K562 (cell line): ENCODE measurements around the gene RABGAP1L. TPM values are rescaled to one million over a fixed set of nuclear protein-coding genes. Genes with fewer than 3 reads are reported as not detected.

Experiments
- ARHGAP35 ChIP-seq: fragments of 450-650 bp; IDR thresholded peaks from 2 replicates; pipeline ENCODE4 v1.6.1; 2018; ENCODE audit not compliant: partially characterized antibody
- CBFA2T2 ChIP-seq: fragments of 450-650 bp; conservative IDR thresholded peaks from 2 replicates; pipeline ENCODE4 v1.6.1; 2017; ENCODE audit warnings: mild to moderate bottlenecking
- CBFA2T3 ChIP-seq: fragments of 450-650 bp; IDR thresholded peaks from 2 replicates; pipeline ENCODE4 v1.6.1; 2017
- CBX3 ChIP-seq, 2 experiments: IDR thresholded peaks; 1 replicate in 1 of 2; 2 replicates in 1 of 2; pipeline ENCODE4 v1.6.1; 2012; ENCODE audit warnings: inconsistent platforms in 2 of 2, low read length in 2 of 2, borderline replicate concordance in 1 of 2, control low read depth in 1 of 2
- DMBX1 ChIP-seq: fragments of 250-450 bp; sonication (Bioruptor Pico); IDR thresholded peaks from 2 replicates; pipeline ENCODE4 v1.8.0; 2022; ENCODE audit warnings: inconsistent platforms, mild to moderate bottlenecking, moderate library complexity, borderline replicate concordance
- ERF ChIP-seq: fragments of 450-650 bp; formaldehyde crosslinking; IDR thresholded peaks from 2 replicates; pipeline ENCODE4 v1.4.0; 2020; ENCODE audit warnings: mild to moderate bottlenecking, mixed read lengths
- GABPB2 ChIP-seq: fragments of 250-450 bp; sonication (Bioruptor Pico); conservative IDR thresholded peaks from 2 replicates; pipeline ENCODE4 v1.5.1; 2021; ENCODE audit warnings: mild to moderate bottlenecking
- JUND ChIP-seq, 2 experiments: IDR thresholded peaks; 2 replicates in 1 of 2; 3 replicates in 1 of 2; pipeline ENCODE4 v1.6.1; 2011; ENCODE audit warnings: borderline replicate concordance in 2 of 2, low read depth in 2 of 2, low read length in 2 of 2, improper control_type of control experiment in 1 of 2, missing biosample characterization in 1 of 2, missing genetic modification characterization in 1 of 2, missing genetic modification reagents in 1 of 2
- MTA2 ChIP-seq: fragments of 450-650 bp; IDR thresholded peaks from 2 replicates; pipeline ENCODE4 v1.6.1; 2016; ENCODE audit warnings: low read depth
- NCOR1 ChIP-seq: fragments of 450-650 bp; IDR thresholded peaks from 2 replicates; pipeline ENCODE4 v1.6.1; 2016; ENCODE audit warnings: mild to moderate bottlenecking, moderate library complexity
- POLR2AphosphoS2 ChIP-seq: IDR thresholded peaks from 2 replicates; pipeline ENCODE4 v1.6.1; 2012; ENCODE audit warnings: low read length, improper control_type of control experiment
- TAL1 ChIP-seq: fragments of 450-650 bp; IDR thresholded peaks from 2 replicates; pipeline ENCODE4 v1.6.1; 2016; ENCODE audit warnings: mild to moderate bottlenecking
- ZNF197 ChIP-seq: fragments of 200-800 bp; sonication (Bioruptor generic); IDR thresholded peaks from 2 replicates; pipeline ENCODE4 v1.6.1; 2016; ENCODE audit warnings: low read depth, missing genetic modification characterization, missing compliant biosample characterization
- ZNF444 ChIP-seq: fragments of 250-450 bp; sonication (Bioruptor Pico); IDR thresholded peaks from 2 replicates; pipeline ENCODE4 v1.4.0; 2020; ENCODE audit warnings: mild to moderate bottlenecking, moderate library complexity
- ZSCAN32 ChIP-seq: fragments of 450-650 bp; formaldehyde crosslinking; IDR thresholded peaks from 2 replicates; pipeline ENCODE4 v1.4.0; 2020; ENCODE audit warnings: mild to moderate bottlenecking, moderate library complexity
- polyA plus RNA-seq, 8 experiments: library from polyadenylated mRNA; depleted of rRNA in 4 of 8; stranded (reverse) in 5 of 8; unstranded in 3 of 8; fragments of >200 nt; fragmentation: Nextera tagmentation in 2 of 8; fragmentation: Illumina TruSeq in 1 of 8; extraction: Ambion mirVana in 2 of 8; extraction: Trizol in 1 of 8; gene quantifications; 2 replicates each; pipeline versions ENCODE4 v1.2.1 to v1.2.3, GENCODE V29; 2011 to 2014; ENCODE audit warnings: inconsistent platforms in 1 of 8, missing spikeins in 1 of 8
- total RNA-seq, 7 experiments: library from RNA; depleted of rRNA in 6 of 7; stranded (reverse); fragments of >200 nt in 6 of 7; fragmentation: Illumina TruSeq in 2 of 7; extraction: Trizol in 2 of 7; gene quantifications; 2 replicates each; pipeline versions ENCODE4 v1.2.1 to v1.2.3, GENCODE V29; 2011 to 2021; ENCODE audit warnings: low replicate concordance in 1 of 7
- TF ChIP-seq, protein P1 (sequence below), 2 experiments: fragments of 450-650 bp; conservative IDR thresholded peaks; 2 replicates each; pipeline ENCODE4 v1.6.1; 2017; ENCODE audit warnings: mild to moderate bottlenecking in 2 of 2, moderate library complexity in 2 of 2
- TF ChIP-seq, protein P2 (sequence below): sonication (generic); IDR thresholded peaks from 2 replicates; pipeline ENCODE4 v1.6.1; 2016
- TF ChIP-seq, protein P3 (sequence below), 2 experiments: fragments of 200-800 bp in 1 of 2; sonication (Bioruptor generic) in 1 of 2; sonication (generic) in 1 of 2; formaldehyde crosslinking in 1 of 2; IDR thresholded peaks in 1 of 2; conservative IDR thresholded peaks in 1 of 2; 2 replicates each; pipeline versions ENCODE4 v1.5.0 to v1.6.1; 2016 to 2020; ENCODE audit warnings: missing compliant biosample characterization in 1 of 2, missing genetic modification characterization in 1 of 2, missing genetic modification reagents in 1 of 2
- TF ChIP-seq, protein P4 (sequence below), 2 experiments: fragments of 150-350 bp in 1 of 2; IDR thresholded peaks; 2 replicates each; pipeline ENCODE4 v1.6.1; 2012 to 2016; ENCODE audit warnings: low read depth in 2 of 2, low read length in 2 of 2, mild to moderate bottlenecking in 1 of 2, moderate library complexity in 1 of 2
- TF ChIP-seq, protein P5 (sequence below): IDR thresholded peaks from 3 replicates; pipeline ENCODE4 v1.6.1; 2011; ENCODE audit warnings: borderline replicate concordance, mild to moderate bottlenecking; ENCODE audit not compliant: insufficient read length, insufficient read depth

The RABGAP1L gene
- total and polyA plus RNA-seq, 9 of the 15 experiments (the other 6 are each of a cell fraction or from before 2014, with no cell fraction given) = 16.5 to 44.9 (median 26.7) TPM

DNA sequence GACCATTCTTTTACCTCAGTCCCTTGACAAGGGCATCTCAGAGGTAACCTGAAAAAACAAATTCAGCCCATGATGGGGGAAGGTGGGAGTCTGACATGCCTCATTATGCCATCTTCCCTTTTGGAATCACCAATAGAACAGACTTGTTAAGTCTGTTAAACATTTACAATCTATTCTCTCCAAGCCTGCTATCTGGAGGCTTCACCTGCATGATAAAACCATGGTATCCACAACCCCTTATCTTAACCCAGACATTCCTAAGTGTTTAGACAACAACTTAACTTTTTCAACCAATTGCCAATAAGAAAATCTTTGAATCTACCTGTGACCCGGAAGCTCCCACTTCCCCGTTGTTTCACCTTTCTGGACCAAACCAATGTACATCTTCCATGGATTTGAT is 607.4 kb downstream of the RABGAP1L start (continued):
- TF ChIP-seq ARHGAP35 (no peak), ZNF197 (CRISPR knock-in tag) (no peak), MTA2 (peak; percentile 64; the same call in 1 of the 2 replicates), GABPB2 (CRISPR knock-in tag) (no peak), DMBX1 (no peak), NCOR1 (peak; percentile 78), ZNF444 (CRISPR knock-in tag) (no peak), CBFA2T2 (peak; percentile 84), CBFA2T3 (peak; percentile 91), JUND (IDR thresholded peaks at IDR 0.05; ENCODE audit: borderline replicate concordance, low read depth, low read length) (peak; percentile 17; the same call in 1 of the 2 replicates), JUND (tag; IDR thresholded peaks at IDR 0.05; ENCODE audit: borderline replicate concordance, low read depth, low read length) (no peak), ZSCAN32 (CRISPR knock-in tag) (no peak), TAL1 (peak; percentile 87), POLR2AphosphoS2 (no peak), ERF (no peak), CBX3 (IDR thresholded peaks at IDR 0.05; ENCODE audit: borderline replicate concordance in 1 of 2, low read length in 2 of 2) (no peak)
- TF ChIP-seq, protein P1, sequence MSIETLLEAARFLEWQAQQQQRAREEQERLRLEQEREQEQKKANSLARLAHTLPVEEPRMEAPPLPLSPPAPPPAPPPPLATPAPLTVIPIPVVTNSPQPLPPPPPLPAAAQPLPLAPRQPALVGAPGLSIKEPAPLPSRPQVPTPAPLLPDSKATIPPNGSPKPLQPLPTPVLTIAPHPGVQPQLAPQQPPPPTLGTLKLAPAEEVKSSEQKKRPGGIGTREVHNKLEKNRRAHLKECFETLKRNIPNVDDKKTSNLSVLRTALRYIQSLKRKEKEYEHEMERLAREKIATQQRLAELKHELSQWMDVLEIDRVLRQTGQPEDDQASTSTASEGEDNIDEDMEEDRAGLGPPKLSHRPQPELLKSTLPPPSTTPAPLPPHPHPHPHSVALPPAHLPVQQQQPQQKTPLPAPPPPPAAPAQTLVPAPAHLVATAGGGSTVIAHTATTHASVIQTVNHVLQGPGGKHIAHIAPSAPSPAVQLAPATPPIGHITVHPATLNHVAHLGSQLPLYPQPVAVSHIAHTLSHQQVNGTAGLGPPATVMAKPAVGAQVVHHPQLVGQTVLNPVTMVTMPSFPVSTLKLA (conservative IDR thresholded peaks at IDR 0.05) = no peak
- TF ChIP-seq, protein P2, sequence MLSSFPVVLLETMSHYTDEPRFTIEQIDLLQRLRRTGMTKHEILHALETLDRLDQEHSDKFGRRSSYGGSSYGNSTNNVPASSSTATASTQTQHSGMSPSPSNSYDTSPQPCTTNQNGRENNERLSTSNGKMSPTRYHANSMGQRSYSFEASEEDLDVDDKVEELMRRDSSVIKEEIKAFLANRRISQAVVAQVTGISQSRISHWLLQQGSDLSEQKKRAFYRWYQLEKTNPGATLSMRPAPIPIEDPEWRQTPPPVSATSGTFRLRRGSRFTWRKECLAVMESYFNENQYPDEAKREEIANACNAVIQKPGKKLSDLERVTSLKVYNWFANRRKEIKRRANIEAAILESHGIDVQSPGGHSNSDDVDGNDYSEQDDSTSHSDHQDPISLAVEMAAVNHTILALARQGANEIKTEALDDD = no peak
- TF ChIP-seq, protein P3, sequence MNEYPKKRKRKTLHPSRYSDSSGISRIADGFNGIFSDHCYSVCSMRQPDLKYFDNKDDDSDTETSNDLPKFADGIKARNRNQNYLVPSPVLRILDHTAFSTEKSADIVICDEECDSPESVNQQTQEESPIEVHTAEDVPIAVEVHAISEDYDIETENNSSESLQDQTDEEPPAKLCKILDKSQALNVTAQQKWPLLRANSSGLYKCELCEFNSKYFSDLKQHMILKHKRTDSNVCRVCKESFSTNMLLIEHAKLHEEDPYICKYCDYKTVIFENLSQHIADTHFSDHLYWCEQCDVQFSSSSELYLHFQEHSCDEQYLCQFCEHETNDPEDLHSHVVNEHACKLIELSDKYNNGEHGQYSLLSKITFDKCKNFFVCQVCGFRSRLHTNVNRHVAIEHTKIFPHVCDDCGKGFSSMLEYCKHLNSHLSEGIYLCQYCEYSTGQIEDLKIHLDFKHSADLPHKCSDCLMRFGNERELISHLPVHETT (CRISPR knock-in tag; conservative IDR thresholded peaks at IDR 0.05 in 1 of 2, IDR thresholded peaks at IDR 0.05 in 1 of 2) = no peak
- TF ChIP-seq, protein P4, sequence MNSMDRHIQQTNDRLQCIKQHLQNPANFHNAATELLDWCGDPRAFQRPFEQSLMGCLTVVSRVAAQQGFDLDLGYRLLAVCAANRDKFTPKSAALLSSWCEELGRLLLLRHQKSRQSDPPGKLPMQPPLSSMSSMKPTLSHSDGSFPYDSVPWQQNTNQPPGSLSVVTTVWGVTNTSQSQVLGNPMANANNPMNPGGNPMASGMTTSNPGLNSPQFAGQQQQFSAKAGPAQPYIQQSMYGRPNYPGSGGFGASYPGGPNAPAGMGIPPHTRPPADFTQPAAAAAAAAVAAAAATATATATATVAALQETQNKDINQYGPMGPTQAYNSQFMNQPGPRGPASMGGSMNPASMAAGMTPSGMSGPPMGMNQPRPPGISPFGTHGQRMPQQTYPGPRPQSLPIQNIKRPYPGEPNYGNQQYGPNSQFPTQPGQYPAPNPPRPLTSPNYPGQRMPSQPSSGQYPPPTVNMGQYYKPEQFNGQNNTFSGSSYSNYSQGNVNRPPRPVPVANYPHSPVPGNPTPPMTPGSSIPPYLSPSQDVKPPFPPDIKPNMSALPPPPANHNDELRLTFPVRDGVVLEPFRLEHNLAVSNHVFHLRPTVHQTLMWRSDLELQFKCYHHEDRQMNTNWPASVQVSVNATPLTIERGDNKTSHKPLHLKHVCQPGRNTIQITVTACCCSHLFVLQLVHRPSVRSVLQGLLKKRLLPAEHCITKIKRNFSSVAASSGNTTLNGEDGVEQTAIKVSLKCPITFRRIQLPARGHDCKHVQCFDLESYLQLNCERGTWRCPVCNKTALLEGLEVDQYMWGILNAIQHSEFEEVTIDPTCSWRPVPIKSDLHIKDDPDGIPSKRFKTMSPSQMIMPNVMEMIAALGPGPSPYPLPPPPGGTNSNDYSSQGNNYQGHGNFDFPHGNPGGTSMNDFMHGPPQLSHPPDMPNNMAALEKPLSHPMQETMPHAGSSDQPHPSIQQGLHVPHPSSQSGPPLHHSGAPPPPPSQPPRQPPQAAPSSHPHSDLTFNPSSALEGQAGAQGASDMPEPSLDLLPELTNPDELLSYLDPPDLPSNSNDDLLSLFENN (IDR thresholded peaks at IDR 0.05; ENCODE audit: low read depth in 2 of 2, low read length in 2 of 2) = 0 out of 4 replicates have a peak, but pooled peaks of 1 of the 2 experiments have one; percentile 47
- TF ChIP-seq, protein P5, sequence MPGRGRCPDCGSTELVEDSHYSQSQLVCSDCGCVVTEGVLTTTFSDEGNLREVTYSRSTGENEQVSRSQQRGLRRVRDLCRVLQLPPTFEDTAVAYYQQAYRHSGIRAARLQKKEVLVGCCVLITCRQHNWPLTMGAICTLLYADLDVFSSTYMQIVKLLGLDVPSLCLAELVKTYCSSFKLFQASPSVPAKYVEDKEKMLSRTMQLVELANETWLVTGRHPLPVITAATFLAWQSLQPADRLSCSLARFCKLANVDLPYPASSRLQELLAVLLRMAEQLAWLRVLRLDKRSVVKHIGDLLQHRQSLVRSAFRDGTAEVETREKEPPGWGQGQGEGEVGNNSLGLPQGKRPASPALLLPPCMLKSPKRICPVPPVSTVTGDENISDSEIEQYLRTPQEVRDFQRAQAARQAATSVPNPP = no peak
